ENCODE results near the gene PARD3B.

DNA sequence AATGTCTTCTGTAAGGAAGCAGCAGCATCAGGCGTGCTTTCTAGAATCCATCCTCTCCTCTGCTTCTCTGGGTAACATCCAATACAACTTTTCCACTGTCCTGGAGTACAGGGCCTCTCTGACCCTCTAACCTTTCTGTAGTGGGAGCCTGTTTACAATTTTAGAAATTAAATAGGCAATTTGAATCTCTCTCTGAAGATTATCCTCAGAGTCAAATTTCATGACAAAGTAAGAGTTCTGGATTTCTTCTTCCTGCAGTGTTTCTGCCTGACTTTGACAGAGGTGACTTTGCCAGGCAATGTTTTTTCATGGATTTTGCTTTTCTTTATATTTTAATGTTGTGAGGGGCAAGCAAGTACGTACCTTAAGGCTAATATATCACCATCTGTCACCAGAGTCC, 558.4 kb downstream of the PARD3B start:
- TF ChIP-seq CTCF (IDR thresholded peaks at IDR 0.05; ENCODE audit: low read depth, low read length, poor library complexity, severe bottlenecking) (no peak), EZH2phosphoT487 (IDR thresholded peaks at IDR 0.05; ENCODE audit: borderline replicate concordance, low read length) (no peak)
